HG02973 (cell line): ENCODE measurements around the gene SRPK1.
"Not testable (repeated sequence)": the region's sequence is repeated elsewhere in the genome, so short reads cannot be mapped to it uniquely, and the experiment has no call there.

ENCODE experiments used
- ATAC-seq: cut with Tn5 transposase; IDR thresholded peaks from one replicate; pipeline ENCODE4 v1.9.1; 2021; ENCODE audit warnings: moderate library complexity; ENCODE audit not compliant: unreplicated experiment

The SRPK1 gene

GRCh38 chr6:35920793-35921732 is at the start of gene SRPK1:
Gene SRPK1, minus strand, starts transcription at chr6:35921098. Its CDS starts 42 bp downstream, at chr6:35921056.
- peak; percentile 70 for ATAC-seq

GRCh38 chr6:35970181-35970580 is 49.3 kb upstream of the SRPK1 start:
- ATAC-seq: no peak

GRCh38 chr6:35969646-35970045 is 48.7 kb upstream of the SRPK1 start:
- no peak for ATAC-seq

GRCh38 chr6:35968821-35969220 is 47.9 kb upstream of the SRPK1 start:
- no peak for ATAC-seq

- no peak for ATAC-seq
These were observed 46.3 kb upstream of the SRPK1 start for GRCh38 chr6:35967076-35967774.

GRCh38 chr6:35962779-35963560 is 42.1 kb upstream of the SRPK1 start:
- ATAC-seq: no peak

GRCh38 chr6:35960187-35960586 is 39.3 kb upstream of the SRPK1 start:
- ATAC-seq: no peak

- no peak for ATAC-seq
These were observed 35.1 kb upstream of the SRPK1 start for GRCh38 chr6:35955970-35956369.

GRCh38 chr6:35955521-35955920 is 34.6 kb upstream of the SRPK1 start:
- no peak for ATAC-seq

GRCh38 chr6:35955071-35955470 is 34.2 kb upstream of the SRPK1 start:
- no peak for ATAC-seq

GRCh38 chr6:35954333-35954732 is 33.4 kb upstream of the SRPK1 start:
- no peak for ATAC-seq

- ATAC-seq: no peak
These were observed 27.8 kb upstream of the SRPK1 start for GRCh38 chr6:35948725-35949124.

GRCh38 chr6:35945650-35946025 is 24.7 kb upstream of the SRPK1 start:
- ATAC-seq: no peak

- ATAC-seq: no peak
These were observed 22.5 kb upstream of the SRPK1 start for GRCh38 chr6:35943390-35943789.

GRCh38 chr6:35942355-35942754 is 21.5 kb upstream of the SRPK1 start:
- ATAC-seq: no peak

- ATAC-seq: not testable (repeated sequence)
These were observed 20.3 kb upstream of the SRPK1 start for GRCh38 chr6:35941170-35941569.

- not testable (repeated sequence) for ATAC-seq
These were observed 19.1 kb upstream of the SRPK1 start for GRCh38 chr6:35940014-35940413.

GRCh38 chr6:35939259-35939658 is 18.4 kb upstream of the SRPK1 start:
- not testable (repeated sequence) for ATAC-seq

- no peak for ATAC-seq
These were observed 15.9 kb upstream of the SRPK1 start for GRCh38 chr6:35936681-35937359.

GRCh38 chr6:35935469-35935868 is 14.6 kb upstream of the SRPK1 start:
- no peak for ATAC-seq

- no peak for ATAC-seq
These were observed 12.9 kb upstream of the SRPK1 start for GRCh38 chr6:35933844-35934243.
